GM23248 (cell line): ENCODE measurements around the gene SPATS2L.

Source experiments
- EZH2 ChIP-seq: fragments of 200-600 bp; sonication (generic); IDR thresholded peaks from 2 replicates; pipeline ENCODE4 v1.6.1; 2018; ENCODE audit warnings: antibody characterized with exemption, mild to moderate bottlenecking; ENCODE audit not compliant: insufficient read depth, poor library complexity, severe bottlenecking
- EZH2phosphoT487 ChIP-seq: fragments of 200-600 bp; sonication (generic); IDR thresholded peaks from 2 replicates; pipeline ENCODE4 v1.6.1; 2018; ENCODE audit warnings: antibody characterized with exemption, moderate library complexity, mild to moderate bottlenecking, low read depth; ENCODE audit not compliant: insufficient read depth

DNA sequence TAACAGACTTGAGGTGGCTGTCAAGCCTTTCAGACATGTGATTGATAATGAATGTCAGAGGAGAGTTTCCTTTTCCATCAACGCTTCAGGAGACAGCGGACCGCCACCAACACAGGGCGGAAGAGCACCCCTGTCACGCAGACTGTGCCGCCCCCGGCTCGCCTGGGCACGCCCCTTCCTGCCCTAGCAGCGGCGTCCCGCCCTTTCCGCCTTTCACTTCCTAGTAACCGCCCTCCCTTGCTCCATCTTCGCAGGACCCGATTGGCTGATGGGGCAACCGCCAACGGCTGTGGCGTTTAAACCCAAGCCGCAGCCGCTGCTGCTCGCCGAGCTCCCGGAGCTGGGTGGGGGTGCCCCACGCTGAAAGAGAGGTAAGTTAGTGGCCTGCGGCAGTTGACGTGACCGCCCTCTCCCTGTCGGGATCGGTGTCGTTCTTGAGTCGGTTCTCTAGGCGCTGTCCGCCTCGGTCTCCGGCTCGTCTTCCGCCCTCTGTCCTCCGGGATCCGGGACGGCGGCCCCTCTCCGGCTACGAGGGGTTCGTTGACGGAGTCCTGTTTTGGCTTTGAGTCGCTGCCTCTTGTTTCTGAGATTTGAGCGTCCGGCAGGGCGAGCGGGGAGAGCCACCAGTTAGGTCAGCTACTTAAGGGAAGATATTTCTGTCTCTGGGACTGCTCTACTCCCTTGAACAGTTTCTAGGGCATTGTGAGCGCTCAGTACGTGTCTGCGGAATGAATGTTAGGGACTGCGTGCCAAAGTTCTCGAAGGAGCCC is 219.6 kb downstream of the SPATS2L start, which contains the start of gene SGO2:
- TF ChIP-seq EZH2phosphoT487 (no peak), EZH2 (no peak)
